GM18507 (cell line): Measurements from ENCODE around the gene SAP25.

ENCODE experiments used
- DNase-seq: peaks from one replicate; pipeline ENCODE4 v3.0.0; 2011; ENCODE audit warnings: low read depth; ENCODE audit not compliant: insufficient read length; ENCODE audit errors: extremely low spot score
- FAIRE-seq: peaks from 2 replicates; lab custom pipeline; 2011; peaks lifted over from hg19 to GRCh38; lab: Jason Lieb, UNC

SAP25 gene

GRCh38 chr7:100599911-100600729, 26.4 kb upstream of the SAP25 start:
- no peak for DNase-seq

DNA sequence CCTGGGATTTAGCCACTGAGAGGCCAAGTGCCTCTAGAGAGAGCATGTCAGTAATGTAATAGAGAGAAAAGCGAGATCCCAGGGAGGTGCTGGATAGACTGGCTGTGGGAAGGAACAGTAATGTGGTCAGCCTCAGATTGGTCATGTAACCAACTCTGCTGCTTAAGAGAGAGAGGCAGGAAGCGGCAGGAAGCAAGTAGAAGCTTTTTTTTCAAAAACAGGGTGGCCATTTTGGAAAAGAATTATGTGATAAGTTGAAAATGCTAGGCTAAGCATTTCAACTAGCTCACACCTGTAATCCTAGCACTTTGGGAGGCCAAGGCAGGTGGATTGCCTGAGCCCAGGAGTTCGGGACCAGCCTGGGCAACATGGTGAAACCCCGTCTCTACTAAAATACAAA, 24.7 kb upstream of the SAP25 start:
- DNase-seq (no peak), FAIRE-seq (no peak)

More at GRCh38 chr7:100599911-100600729, 26.4 kb upstream of the SAP25 start:
- no peak for FAIRE-seq

DNA sequence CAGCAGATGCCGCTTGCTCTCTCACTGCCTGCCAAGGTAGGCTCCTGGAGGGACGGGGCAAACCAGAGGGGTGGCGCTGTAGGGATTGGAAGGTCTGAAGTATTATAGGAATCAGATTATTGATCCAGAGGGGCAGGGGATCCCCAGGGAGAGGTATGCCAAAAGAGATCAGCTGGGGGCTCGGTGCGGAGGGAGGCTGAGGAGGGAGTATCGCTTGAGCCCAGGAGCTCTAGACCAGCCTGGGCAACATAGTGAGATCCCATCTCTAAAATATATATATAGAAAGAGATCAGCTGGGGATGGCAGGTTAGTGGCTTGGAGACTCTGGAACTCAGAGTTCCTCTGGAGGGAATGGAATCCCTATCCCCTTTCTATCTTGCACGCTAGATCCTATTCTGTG, 21.5 kb upstream of the SAP25 start:
- no peak for FAIRE-seq
- no peak for DNase-seq

GRCh38 chr7:100591596-100591995, 17.9 kb upstream of the SAP25 start:
- FAIRE-seq, result no peak
- DNase-seq, result no peak

DNA sequence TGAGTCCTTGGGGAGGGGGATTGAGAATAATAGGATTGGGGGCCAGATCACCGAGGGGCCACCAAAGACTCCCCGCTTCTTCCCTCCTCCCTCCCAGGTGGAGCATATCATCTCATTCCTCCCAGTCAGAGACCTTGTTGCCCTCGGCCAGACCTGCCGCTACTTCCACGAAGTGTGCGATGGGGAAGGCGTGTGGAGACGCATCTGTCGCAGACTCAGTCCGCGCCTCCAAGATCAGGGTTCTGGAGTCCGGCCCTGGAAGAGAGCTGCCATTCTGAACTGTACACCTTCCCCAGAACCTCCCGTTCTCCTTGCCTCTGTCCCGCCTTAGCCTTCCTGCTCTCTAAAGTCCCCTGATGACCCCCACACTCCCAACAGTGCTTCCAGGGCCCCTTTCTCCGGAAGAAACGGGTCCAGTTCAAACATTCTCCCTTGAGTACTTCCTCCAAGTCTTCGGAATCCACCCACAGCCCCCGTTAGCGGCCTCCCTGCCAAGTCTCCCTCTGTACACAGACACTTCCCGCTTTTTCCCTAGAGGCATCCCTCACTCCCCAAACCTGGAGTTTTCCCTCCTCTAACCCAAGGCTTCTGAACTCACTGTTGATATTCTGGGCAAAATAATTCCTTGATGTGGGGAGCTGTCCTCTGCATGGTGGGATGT, 16.5 kb upstream of the SAP25 start:
- FAIRE-seq (no peak), DNase-seq (no peak)

- FAIRE-seq, result no peak
- DNase-seq, result no peak
Observed at GRCh38 chr7:100589341-100589947, 15.7 kb upstream of the SAP25 start.

GRCh38 chr7:100588438-100588837, 14.7 kb upstream of the SAP25 start:
- DNase-seq, result no peak
- no peak for FAIRE-seq

- FAIRE-seq (peak; percentile 100), DNase-seq (peak; percentile 100)
Observed at GRCh38 chr7:100586266-100587025, 12.7 kb upstream of the SAP25 start, which contains the start of gene FBXO24. Gene FBXO24, plus strand, starts transcription at chr7:100586328. Its CDS starts 298 bp downstream, at chr7:100586626.

- DNase-seq, result peak; percentile 99
Observed at GRCh38 chr7:100585511-100586265, 12.0 kb upstream of the SAP25 start, which contains the start of gene LRCH4. Gene LRCH4, minus strand, starts transcription at chr7:100586129. Its CDS starts 29 bp downstream, at chr7:100586100.

GRCh38 chr7:100584683-100585510, 11.2 kb upstream of the SAP25 start:
- FAIRE-seq, result no peak
- no peak for DNase-seq

More at GRCh38 chr7:100585511-100586265, 12.0 kb upstream of the SAP25 start, which contains the start of gene LRCH4:
- peak; percentile 26 for FAIRE-seq

DNA sequence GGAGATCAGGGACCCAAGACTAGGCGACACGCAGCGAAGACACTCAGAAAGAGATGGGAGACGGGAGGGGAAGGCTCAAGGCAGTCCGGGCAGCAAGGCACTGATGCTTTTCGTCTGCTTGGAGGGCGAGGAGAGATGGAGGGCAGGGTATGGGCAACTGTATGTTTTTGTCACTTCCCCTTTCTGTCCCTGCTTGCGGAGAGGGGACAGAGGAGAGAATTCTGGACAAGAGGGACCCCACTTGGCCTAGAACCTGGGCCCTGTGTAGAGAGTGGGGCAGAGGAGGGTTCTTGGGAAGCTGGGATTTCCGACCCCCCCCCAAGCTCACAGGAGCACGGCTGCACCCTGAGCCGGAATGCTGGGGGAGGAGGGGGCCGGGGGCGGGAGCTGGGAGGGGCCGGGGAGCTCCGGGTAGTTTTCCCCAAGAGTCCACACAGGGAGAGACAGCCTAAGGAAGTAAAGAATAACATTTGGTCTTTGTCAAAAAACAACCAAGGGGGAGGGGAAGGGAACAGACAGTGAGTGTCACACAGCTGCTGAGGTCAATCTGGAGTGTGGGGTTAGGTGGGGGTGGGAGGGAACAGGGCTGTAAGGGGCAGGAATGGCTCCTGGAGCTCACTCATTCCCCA, 10.5 kb upstream of the SAP25 start:
- peak; percentile 69 for FAIRE-seq
- DNase-seq, result no peak

DNA sequence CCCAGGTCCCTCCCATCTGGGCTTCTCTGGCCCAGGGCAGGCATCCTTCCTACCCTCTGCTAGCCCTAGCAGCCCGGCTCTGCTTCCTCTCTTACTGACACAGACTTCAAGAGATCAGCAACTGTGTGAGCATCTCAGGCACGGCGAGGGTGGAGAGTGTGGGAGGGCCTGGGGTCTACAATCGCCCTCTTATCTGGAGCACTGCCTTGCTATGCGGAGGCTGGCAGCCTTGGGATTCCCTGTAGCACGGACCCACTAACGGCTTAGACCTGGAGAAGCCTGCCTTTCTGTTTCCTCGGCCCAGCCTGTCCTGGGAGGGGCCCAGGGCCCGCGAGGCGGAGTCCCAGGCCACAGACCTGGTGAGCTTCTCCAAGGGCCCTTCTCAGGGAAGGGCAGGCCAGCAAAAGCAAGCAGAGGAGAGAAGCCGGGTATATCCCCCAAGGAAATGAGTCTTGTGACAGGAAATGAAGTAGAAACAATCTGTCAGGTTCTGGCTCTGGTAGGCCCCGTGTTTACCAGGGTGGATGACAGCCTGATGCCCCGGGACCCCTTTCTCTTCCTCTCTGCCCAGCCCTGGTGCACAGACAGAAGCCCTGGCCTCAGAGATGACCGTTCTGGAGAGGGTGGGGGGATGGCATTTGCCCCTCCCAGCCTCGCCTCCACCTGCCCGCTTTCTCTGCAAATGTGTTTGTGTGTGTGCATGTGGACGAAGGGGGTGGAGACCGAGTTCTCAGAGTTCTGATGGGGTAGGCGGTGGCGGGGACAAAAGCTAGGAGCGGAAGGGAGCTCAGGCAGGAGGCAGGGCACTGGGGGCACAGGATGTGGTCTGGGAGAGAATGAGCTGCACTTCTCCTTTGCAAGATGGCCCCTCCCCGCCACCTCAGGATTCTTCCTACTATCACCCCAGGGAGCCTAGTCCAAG, 9.7 kb upstream of the SAP25 start:
- FAIRE-seq (peak; percentile 87), DNase-seq (peak; percentile 32)

- no peak for FAIRE-seq
- no peak for DNase-seq
Observed at GRCh38 chr7:100582650-100583049, 8.9 kb upstream of the SAP25 start.

DNA sequence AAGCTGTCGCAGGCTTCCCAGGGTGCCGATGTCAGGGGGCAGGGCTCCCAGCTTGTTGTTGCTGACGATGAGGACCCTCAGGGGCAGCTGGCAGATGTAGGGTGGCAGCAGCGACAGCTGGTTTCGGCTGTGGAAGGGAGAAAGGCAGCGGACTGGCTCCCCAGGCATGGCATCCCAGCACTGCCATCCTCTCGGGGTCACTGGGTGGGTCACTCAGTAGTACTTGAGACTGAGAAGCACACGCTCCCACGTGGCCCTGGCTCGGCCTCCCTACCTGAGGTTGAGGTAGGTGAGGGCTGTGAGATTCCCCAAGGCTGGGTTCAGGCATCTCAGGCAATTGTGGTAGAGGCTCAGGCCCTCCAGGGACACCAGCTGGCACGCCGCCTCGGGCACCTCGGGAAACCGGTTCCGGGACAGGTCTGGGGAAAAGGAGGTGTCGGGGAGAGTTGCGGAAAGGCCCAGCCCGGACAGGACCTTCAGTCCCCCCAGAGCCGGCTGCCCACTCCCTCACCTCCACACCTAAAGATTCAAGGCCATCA, 8.4 kb upstream of the SAP25 start:
- no peak for FAIRE-seq
- no peak for DNase-seq

- DNase-seq (no peak), FAIRE-seq (peak; percentile 51)
Observed at GRCh38 chr7:100580466-100581283, 7.0 kb upstream of the SAP25 start.
